DMS79 treated with DMSO at 0.1 percent for 48 hours (cell line): ENCODE results near the gene CAP1.
"Not testable (repeated sequence)": the region's sequence is repeated elsewhere in the genome, so short reads cannot be mapped to it uniquely, and the experiment has no call there.

Source experiments
- DNase-seq: peaks from one replicate; lab custom pipeline; 2025; lab: John Stamatoyannopoulos, UW

CAP1 gene, protein sequence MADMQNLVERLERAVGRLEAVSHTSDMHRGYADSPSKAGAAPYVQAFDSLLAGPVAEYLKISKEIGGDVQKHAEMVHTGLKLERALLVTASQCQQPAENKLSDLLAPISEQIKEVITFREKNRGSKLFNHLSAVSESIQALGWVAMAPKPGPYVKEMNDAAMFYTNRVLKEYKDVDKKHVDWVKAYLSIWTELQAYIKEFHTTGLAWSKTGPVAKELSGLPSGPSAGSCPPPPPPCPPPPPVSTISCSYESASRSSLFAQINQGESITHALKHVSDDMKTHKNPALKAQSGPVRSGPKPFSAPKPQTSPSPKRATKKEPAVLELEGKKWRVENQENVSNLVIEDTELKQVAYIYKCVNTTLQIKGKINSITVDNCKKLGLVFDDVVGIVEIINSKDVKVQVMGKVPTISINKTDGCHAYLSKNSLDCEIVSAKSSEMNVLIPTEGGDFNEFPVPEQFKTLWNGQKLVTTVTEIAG

DNA sequence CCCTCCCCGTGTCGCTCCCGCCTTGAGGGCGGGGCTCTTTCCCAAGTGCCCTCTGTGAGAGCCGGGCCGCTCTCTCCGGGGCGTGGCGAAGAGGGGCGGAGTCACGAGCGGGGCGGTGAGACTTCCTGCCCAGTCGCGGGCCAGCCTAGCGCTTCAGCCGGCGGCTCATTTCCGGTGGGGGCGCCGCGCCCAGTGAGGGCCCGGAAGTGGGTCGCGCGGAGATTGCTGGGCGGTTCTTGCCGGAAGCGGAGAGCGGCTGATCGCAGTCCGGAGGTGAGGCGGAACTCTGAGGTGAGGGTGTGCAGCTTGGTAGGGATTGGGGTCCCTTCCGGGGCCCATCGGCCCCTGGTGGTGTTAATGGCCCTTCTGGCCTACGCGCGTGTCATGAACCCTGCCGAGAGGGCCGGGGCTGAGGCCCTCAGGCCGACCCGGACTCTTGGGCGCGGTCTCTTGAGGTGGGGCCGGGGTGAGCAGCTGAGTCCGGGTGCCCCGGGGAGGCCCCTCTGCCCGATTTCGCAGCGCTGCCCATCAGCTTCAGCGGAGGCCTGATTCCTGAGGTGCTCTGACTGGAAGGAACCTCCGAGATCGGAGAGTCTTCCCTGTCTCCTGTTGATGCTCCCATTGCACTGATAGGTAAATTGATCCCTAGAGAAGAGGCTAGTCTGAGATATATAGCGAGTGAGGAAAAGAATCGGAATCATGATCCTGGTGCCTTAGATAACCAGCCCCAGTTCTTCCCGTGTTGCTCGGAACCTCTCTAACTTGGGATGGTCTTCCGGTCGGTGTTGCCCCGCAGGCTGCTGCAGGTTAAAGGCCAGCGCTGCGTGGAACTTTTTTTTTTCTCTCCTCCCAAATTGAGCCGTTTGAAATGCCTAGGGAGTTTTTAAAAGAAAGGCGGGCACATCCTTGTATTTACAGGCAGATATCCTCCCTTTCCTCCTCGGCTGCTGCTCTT is at the start of gene CAP1:
Gene CAP1, plus strand, starts transcription at position 219 of the 955 bp plus-strand sequence. CDS start 18,618 bp downstream, outside the sequence.
- DNase-seq: peak; percentile 98

DNA sequence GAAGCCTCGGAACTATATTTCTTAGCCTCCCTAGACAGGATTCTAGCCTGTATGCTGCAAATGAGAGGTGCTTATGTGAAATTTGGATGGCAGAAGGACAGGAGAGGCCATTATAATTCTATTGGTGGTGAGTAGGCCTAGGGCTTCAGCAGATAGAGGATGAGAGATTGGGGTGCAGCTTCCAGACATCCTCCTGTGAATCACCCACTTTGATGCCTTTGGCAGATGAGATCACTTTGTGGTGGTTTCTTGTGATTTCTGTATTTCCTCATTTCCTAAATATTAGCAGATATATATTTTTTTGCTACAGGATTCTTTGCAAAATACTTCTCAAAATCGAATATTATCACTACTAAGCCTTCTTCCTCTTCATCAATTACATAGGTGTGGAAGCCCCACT is 48.3 kb upstream of the CAP1 start:
- no peak for DNase-seq

DNA sequence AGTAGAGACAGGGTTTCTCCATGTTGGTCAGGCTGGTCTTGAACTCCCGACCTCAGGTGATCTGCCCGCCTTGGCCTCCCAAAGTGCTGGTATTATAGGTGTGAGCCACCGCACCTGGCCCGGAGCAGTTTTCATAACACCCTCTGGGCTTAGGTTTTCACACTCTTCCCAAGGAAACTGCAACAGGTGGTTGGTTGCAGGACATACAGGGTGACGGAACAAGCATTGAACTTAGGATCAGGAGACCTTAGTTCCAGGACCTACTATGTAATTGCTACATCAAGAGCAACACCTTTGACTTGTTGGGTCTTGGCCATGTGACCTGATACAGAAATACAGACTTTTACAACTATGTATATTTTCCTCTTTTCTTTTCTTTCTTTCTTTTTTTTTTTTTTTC is 47.6 kb upstream of the CAP1 start:
- no peak for DNase-seq

DNA sequence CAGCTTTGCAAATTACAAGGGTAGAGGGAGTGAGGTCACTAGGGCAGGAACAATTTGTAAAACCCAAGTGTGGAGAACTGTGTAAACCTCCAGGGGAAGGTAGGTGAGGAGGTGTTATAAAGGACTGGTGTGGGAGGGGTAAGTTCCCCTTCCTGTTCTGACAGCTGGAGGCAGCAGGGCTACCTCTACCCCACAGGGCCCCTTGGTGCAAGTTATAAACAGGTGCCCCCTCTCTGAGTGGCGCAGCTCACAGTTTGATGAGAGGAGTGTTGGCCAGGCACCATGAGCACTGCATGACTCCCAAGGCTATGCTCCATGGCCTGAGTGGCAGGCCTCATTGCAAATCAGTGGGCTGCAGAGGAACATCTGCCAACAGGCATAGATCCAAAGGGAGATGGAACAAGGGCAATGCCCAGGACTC is 44.5 kb upstream of the CAP1 start:
- DNase-seq: no peak

DNA sequence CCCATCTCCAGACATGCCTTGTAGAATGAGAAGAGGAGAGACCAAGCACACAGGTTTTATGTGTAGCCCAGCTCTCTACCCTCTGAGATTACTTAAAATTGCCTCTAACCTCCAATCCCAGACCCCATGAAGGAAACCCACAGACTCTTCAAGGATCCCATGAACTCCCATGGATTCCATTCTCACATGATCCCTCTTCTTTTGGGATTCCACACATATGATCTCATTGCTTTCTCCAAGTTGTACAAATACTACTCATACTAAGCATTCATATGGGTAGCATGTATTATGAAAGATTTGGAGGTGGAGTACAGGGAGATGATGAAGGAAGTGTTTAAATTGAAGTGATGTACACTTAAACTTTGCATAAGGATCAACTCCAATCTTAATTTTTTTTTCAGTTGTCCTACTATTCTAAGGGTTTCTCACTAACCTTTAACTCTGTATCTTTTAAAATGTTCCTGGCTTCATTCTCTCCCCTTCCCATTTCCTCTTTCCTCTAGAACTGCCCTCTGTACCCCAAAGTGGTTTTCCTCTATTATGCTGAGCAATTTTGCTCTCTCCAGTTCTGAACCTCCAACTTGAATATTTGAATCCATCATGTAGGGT is 44.0 kb upstream of the CAP1 start:
- no peak for DNase-seq

DNA sequence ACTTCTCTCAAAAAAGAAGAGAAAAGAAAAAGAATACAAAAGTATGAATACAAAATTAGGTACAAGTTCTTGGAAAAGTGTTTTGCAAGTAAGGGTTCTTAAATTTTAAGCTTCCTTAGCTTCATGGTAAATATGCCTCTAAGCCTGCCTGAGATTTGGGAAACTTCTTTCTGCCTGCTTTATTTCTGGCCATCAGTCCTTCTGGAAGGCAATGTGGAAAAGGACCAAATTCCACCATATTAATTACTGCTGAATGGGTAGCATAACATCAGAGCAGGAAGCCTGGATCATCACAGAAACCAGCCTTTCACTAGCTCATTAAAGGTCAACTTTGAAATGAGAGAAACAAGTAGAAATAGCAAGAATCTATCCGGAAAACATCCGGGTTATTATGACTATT is 39.1 kb upstream of the CAP1 start:
- no peak for DNase-seq

DNA sequence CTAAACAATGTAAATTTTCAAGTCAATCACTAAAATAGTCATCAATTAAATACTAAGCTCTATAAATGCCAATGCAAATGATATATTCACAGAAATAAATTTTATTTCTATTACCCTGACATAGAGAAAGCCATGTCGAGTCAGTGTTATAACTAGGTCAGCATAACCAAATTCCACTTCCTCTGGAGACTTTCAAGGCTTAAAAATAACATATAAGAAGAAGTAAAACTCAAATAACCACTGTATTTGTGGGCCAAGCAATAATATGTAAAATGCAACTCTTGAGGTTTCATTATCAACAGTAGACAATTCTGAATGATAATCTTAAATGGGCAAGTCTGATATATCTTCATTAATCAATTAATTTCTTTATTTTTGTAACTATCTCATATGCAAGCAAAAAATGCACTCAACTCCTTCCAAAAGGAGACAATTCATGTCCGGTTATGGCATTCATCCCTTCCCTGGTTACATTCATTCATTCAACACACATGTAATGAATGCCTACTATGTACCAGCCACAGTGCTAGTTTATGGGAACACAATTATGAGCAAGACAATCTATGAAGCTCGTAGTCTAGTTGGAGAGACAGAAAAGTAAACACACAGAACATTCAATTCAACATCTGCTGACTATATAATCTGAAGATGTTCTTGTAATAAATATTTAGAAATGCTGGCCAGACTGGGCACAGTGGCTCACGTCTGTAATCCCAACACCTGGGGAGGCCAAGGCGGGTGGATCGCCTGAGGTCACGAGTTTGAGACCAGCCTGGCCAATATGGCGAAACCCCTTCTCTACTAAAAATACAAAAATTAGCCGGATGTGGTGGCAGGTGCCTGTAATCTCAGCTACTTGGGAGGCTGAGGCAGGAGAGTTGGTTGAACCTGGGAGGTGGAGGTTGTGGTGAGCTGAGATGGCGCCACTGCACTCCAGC is 37.1 kb upstream of the CAP1 start:
- DNase-seq: no peak

DNA sequence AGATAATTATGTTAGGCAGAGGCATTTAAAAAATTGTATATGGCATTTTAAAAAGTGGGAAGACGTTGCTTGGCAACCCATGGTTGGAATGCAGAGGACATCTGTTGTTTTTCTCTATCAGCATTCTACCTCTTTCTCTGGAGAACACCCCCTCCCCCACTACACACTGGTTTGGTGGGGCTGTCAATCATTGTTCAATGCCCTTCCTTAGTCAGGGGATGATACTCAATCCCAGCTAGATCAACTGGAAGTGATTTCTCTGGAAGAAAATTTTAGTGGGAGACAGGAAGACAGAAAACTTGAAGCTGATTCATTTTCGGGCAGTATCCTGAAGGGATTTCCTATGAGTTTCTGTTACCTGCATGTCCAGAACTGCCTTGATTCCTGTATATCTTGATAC is 35.7 kb upstream of the CAP1 start:
- no peak for DNase-seq

DNA sequence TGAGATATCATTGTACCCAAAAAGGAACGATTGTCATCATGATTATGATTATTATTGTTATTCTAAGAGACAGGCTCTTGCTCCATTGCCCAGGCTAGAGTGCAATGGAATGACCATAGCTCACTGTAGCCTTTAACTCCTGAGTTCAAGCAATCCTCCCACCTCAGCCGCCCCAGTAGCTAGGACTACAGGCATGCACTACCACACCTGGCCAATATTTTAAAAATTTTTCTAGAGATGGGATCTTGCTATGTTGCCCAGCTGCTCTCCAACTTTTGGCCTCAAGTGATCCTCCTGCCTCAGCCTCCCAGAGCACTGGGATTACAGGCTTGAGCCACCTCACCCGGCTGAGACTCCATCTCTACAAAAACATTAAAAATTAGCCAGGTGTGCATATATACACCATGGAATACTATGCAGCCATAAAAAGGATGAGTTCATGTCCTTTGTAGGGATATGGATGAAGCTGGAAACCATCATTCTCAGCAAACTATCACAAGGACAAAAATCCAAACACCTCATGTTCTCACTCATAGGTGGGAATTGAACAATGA is 33.0 kb upstream of the CAP1 start:
- DNase-seq: not testable (repeated sequence)

DNA sequence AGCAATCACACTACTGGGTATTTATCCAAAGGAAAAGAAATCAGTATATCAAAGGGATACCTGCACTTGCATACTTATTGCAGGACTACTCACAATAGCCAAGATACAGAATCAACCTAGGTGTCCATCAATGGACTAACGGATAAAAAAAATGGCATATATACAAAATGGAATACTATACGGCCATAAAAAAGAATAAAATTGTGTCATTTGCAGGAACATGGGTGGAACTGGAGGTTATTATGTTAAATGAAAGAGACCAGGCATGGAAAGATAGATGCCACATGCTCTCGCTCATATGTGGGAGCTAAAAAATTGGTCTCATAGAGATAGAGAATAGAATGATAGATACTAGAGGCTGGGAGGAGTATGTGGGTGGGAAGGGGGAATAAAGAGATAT is 29.3 kb upstream of the CAP1 start:
- DNase-seq: no peak

DNA sequence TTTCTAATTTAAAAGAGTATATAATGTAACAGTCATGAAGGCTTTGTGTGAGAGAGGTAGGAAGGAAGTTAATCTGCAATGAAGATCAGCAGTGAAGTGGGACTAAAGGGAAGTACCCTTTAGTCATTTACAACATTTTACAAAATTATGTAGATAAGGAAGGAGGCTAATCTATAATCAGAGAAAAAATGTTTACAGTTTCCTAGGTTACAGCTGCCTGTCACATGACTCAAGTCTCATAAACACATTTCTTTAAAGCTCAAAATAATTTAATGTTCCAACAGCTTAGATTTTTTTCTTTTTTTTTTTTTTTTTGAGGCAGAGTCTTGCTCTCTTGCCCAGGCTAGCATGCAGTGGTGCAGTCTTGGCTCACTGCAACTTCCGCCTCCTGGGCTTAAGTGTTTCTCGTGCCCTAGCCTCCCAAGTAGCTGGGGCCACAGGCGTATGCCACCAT is 26.2 kb upstream of the CAP1 start:
- DNase-seq: no peak

DNA sequence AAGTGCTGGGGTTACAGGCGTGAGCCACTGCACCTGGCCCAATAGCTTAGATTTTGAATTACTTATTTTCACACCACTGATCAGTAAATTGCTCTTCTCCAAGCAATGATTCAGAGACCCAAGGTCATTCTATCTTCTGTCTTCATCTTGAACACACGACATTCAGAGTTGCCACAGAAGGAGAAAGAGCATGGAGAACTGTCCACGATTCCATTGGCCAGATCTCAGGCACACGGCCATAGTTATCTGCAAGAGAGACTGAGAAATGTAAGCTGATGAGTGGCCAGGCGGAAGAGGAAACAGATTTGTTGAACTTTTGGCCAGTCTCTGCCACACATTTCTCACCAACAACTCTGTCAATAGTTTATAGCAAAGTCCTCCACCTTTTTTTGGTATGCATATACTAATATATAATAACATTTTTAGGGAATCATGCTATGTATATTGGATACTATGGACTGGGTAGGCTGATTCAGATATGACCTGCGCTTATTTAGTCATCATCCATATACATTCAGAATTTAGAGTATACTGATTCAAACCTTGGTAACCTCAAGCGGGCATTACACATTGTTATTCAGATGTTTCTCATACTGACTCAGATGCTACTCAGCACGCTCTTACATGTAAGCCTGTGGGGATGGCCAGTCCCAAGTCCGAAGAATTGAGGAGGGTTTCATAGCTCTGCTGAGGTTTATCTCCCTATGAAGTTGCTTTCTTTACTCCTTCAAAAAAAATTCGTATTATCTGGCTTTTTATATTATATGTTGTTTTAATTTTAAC is 25.5 kb upstream of the CAP1 start:
- DNase-seq: no peak

DNA sequence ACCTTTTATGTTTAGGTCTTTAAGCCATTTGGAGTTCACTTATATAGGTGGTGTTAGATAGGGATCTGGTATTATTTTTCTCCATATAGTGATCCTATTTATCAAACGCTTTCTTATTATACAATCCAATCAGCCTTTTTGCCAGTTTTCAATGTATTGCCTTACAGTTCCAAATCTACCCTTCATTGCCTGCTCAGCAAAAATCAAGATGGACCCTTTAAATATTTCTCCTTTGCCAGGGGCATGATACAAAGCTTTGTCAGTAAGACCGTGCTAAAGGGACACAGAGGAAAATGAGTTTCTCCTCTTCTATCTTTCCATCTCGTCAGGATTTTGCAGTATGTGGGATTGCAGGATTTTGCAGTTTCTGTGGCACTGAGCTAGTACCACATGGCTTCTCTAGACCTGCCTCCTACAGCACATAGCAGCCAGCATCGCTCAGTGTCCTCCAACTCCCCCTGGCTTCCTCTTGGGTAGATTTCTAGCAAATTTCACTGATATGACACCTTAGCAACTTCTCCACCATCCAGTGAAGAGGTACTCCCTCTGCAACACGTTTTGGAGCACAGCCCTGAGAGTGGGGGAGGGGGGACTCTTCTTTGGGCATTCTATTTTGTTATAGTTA is 22.5 kb upstream of the CAP1 start:
- DNase-seq: no peak

DNA sequence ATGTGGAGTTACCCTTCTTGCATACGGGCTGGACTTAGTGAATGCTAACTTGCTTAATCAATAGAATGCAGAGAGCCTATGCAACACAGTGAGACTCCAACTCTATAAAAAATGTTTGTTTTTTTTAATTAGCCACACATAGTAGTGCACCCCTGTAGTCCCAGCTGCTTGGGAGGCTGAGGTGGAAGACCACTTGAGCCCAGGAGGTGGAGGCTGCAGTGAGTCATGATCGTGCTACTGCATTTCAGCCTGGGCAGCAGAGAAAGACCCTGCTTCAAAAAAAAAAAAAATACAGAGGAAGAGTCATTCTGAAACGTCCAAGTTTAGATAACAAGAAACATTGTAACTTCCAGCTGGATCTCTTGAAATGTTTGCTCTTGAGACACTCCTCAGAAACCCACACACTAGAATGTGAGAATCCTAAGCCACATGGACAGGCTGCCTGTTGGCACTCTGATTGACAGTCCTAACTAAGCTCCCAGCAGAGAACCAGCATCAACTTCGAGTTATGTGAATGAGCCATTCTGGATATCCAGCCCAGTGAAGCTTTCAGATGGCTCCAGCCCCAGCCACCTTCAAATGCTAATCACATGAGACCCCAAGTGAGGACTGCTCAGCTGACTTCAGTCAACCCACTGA is 20.0 kb upstream of the CAP1 start:
- DNase-seq: no peak

DNA sequence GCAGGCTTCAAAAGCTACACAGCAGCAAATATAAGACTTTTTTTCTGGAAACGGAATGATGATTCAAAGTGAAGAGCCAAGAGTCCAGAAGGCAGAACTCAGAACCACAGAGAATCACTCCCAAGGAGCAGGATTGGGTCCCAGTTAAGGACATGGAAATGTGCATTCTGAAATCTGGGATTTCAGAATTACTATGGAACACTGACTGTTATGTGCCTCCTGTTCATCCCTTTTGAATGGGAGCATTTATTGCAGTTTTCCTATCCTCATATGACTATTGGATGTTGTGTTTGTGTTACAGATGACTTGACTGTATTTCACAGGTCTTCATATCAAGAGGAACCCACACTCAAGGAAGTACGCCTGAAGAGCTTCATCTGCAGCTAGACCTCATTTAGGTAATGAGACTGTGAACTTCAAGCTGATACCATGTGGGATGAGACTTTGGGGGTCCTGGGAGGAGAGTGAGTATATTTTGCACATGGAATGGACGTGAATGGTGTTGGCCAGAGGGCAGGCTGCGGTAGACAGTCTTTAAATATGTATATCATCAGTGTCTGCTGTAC is 17.1 kb upstream of the CAP1 start:
- no peak for DNase-seq

DNA sequence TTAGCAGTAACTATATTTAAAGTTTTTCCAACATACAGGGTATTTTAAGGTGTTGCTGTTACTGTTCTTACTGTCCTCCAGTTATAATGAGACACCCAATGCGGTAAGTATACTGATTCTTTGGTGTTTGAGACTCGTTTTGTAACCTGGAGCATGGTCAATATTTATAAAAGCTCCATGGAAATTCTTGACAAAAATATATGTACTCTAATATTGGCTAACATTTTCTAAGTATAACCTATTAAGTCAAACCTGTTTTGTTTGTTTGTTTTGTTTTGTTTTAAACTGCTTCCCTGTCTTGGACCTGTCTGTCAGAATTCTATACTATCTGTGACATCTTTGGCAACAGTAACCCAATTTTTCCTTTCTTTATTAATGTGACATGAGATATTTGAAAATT is 15.9 kb upstream of the CAP1 start:
- DNase-seq: no peak

DNA sequence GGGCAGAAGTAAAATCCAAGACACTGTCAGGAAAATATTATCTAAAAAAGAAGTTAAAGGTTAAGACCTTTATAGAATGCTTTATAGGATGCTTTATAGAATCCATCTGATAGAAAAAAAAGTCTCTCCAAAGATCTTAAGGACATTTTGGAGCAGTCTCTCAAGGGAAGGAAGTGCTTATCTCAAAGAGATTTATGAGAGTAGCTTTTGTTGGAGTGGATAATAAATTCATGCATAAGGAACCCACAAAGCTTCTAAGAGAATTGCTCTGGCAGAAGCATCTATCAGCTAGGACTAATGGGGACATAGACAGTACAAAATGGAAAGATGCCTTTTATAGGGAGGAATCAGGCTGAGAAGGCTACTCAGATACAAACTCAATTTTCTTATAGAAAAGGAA is 12.9 kb upstream of the CAP1 start:
- no peak for DNase-seq

DNA sequence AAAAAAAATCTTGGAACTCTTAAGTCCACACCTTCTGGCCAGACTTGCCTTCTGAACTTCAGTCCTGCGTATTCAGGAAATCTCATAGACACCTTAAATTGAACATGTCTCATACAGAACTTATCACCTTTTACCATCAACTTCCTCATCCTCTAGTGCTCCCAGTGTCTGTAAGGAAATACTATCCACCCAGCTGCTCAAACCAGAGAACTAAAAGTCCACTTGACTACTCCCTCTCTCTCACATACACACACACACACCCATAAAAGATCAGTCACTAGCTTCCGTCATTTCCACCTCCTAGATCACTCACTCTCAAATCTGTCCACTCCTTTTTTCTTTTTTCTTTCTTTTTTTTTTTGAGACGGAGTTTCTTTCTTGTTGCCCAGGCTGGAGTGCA is 10.9 kb upstream of the CAP1 start:
- no peak for DNase-seq
